HL-60/S4 treated with retinoic acid at 250 ng/mL for 4 days and 3 days (cell line): Measurements from ENCODE around the gene ANKLE1.

Experiments used
- in situ Hi-C: fragments of 300-500 bp; cut with MboI; formaldehyde crosslinking; loops from 2 replicates; pipeline ENCODE4 v1.7.0; 2022; ENCODE audit warnings: low sequenced_read_pairs

The ANKLE1 gene

GRCh38 chr19:17281391-17282304 is at the start of gene ANKLE1:
ANKLE1 (plus strand) TSS chr19:17281901; CDS start chr19:17281921, 20 bp downstream.
- in situ Hi-C loops = loop anchor here (10.0 kb wide), 1 partner anchor 207 kb away; the partner anchor contains the start of genes HAUS8 and MYO9B

- in situ Hi-C loops = no loop called here
Measured at GRCh38 chr19:17232258-17232657, 49.4 kb upstream of the ANKLE1 start.

- in situ Hi-C loops = no loop called here
Measured at GRCh38 chr19:17234911-17235299, 46.8 kb upstream of the ANKLE1 start.

- in situ Hi-C loops = no loop called here
Measured at GRCh38 chr19:17235300-17235970, 46.3 kb upstream of the ANKLE1 start.

GRCh38 chr19:17235971-17236777 is 45.5 kb upstream of the ANKLE1 start:
- in situ Hi-C loops = no loop called here

GRCh38 chr19:17236811-17237543 is 44.7 kb upstream of the ANKLE1 start:
- in situ Hi-C loops = no loop called here

GRCh38 chr19:17237747-17238706 is 43.7 kb upstream of the ANKLE1 start:
- in situ Hi-C loops = no loop called here

GRCh38 chr19:17240062-17240752 is 41.5 kb upstream of the ANKLE1 start:
- in situ Hi-C loops = no loop called here

GRCh38 chr19:17240826-17241399 is 40.8 kb upstream of the ANKLE1 start:
- in situ Hi-C loops = no loop called here

GRCh38 chr19:17242431-17243208 is 39.1 kb upstream of the ANKLE1 start:
- in situ Hi-C loops = no loop called here

- in situ Hi-C loops = no loop called here
Measured at GRCh38 chr19:17243211-17243829, 38.4 kb upstream of the ANKLE1 start.

- in situ Hi-C loops = no loop called here
Measured at GRCh38 chr19:17243830-17244617, 37.7 kb upstream of the ANKLE1 start.

GRCh38 chr19:17244618-17245534 is 36.8 kb upstream of the ANKLE1 start:
- in situ Hi-C loops = no loop called here

- in situ Hi-C loops = no loop called here
Measured at GRCh38 chr19:17245535-17245984, 36.1 kb upstream of the ANKLE1 start, which contains the start of gene NR2F6. NR2F6 (minus strand) TSS chr19:17245919; CDS start chr19:17245220, 699 bp downstream.
